HT1080 (cell line): ENCODE data around the gene SLC12A5. TPM values are rescaled to one million over a fixed set of nuclear protein-coding genes. Genes with fewer than 3 reads are reported as not detected.

ENCODE experiments used
- DNase-seq: peaks from one replicate; pipeline ENCODE4 v3.0.0-alpha.2; 2015; ENCODE audit warnings: low read depth
- total RNA-seq: library from RNA; depleted of rRNA; stranded (reverse); fragments of >200 nt; shearing (Covaris generic); gene quantifications from 2 replicates; pipeline ENCODE4 v1.2.3, GENCODE V29; 2014; rRNA removed

Gene SLC12A5
- total RNA-seq, 1 experiment from 2014 or later: 5.1 TPM

DNA sequence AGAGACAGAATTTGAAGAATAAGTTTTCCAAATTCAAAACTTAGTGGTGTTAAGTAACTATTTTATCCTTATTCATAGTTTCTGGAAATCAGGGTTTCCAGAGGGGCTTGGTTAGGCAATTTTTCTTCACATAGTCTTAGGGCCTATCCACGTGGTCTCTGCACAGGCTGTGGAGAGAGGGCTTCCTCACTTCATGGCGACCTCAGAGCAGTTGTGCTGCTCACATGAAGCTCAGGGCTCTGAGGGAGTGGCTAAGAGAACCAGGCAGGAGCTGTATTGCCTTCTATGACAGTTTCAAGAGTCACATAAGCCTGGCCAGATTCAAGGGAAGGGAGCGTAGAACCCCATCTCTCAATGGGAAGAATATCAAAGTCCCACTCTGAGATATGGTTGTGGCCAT, 75.2 kb downstream of the SLC12A5 start:
- DNase-seq: no peak

DNA sequence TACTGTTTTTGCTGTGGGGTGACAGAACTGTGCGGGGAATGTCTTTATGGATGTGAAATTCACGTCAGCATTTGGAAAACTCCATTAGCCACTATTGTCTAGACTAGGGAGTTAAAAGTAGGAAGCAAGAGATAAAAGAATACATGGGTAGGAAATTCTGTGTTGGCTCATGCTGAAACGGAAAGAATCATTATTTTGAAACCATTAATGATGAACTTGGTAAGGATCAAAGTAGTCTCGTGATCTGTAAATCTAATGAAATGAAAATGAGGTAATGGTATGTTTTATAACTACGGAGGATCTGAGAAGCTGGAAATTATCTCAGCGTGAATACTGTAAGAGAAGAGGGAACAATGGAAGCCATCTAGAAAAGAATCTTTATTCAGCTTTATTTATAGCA, 78.0 kb downstream of the SLC12A5 start:
- no peak for DNase-seq

DNA sequence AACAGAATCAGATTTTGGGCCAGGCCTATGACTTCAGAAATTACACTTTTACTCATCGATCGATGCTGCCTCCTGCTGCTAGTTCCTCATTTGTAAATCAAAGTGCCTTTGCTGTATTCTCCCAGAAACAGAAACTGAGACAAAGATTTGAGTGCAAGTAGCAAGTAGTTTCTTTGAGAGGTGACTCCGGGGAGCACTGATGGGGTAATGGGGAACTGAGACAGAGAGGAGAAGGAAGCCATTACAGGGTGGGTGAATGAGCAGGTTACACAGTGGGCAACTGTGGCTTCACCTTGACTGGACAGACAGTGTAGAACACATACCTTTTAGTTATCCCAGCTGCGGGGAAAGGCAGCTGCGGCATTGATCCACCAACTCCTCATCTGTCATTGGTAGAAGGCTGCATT, 79.4 kb downstream of the SLC12A5 start:
- DNase-seq: no peak

DNA sequence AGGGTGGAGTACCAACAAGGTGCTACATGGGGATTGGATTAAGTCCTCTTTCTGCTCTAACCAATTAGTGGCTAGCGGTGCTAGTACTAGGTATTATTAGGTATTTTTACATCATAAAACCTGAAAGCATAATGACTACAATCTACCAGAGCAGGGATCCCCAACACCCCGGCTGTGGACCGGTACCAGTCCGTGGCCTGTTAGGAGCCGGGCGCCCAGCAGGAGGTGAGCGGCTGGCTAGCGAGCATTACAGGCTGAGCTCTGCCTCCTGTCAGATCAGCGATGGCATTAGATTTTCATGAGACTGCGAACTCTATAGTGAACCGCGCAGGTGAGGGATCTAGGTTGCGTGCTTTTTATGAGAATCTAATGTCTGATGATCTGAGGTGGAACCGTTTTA, 80.0 kb downstream of the SLC12A5 start:
- DNase-seq: no peak

Other genes starting within 250 kb of the SLC12A5 start
- 0.31 and 3.1 TPM in 2 replicates for gene WFDC3, start 237.3 kb upstream of the SLC12A5 start, total RNA-seq
- gene DNTTIP1, start 237.3 kb upstream of the SLC12A5 start, total RNA-seq: 63.7 and 101 TPM in 2 replicates
- 287 and 392 TPM in 2 replicates for gene UBE2C, start 216.6 kb upstream of the SLC12A5 start, total RNA-seq
- gene TNNC2, start 201.9 kb upstream of the SLC12A5 start, total RNA-seq: not detected in 2 replicates
- gene SNX21, start 195.4 kb upstream of the SLC12A5 start, total RNA-seq: 38.5 and 39.6 TPM in 2 replicates
- gene ACOT8, start 171.8 kb upstream of the SLC12A5 start, total RNA-seq: 38.3 and 43.1 TPM in 2 replicates
- 6.0 and 6.1 TPM in 2 replicates for gene ZSWIM3, start 171.6 kb upstream of the SLC12A5 start, total RNA-seq
- gene ZSWIM1, start 148.0 kb upstream of the SLC12A5 start, total RNA-seq: 8.1 and 13.8 TPM in 2 replicates
- 0.33 and 0.34 TPM in 2 replicates for gene SPATA25, start 141.6 kb upstream of the SLC12A5 start, total RNA-seq
- gene NEURL2, start 138.0 kb upstream of the SLC12A5 start, total RNA-seq: 1.3 and 2.1 TPM in 2 replicates
- gene CTSA, start 137.9 kb upstream of the SLC12A5 start, total RNA-seq: 84.1 and 115 TPM in 2 replicates
- gene PLTP, start 117.1 kb upstream of the SLC12A5 start, total RNA-seq: 0.16 TPM in 1 of 2 replicates, not detected in the other
- 12.4 and 17.7 TPM in 2 replicates for gene PCIF1, start 94.5 kb upstream of the SLC12A5 start, total RNA-seq
- gene ZNF335, start 57.0 kb upstream of the SLC12A5 start, total RNA-seq: 13.6 and 18.0 TPM in 2 replicates
- gene MMP9, start 20.3 kb upstream of the SLC12A5 start, total RNA-seq: 19.4 and 24.4 TPM in 2 replicates
- gene NCOA5, start 60.7 kb downstream of the SLC12A5 start, total RNA-seq: 20.4 and 24.7 TPM in 2 replicates
- not detected in 2 replicates for gene CD40, start 89.1 kb downstream of the SLC12A5 start, total RNA-seq